Measurements from ENCODE around the gene RCOR2.

Gene RCOR2

DNA sequence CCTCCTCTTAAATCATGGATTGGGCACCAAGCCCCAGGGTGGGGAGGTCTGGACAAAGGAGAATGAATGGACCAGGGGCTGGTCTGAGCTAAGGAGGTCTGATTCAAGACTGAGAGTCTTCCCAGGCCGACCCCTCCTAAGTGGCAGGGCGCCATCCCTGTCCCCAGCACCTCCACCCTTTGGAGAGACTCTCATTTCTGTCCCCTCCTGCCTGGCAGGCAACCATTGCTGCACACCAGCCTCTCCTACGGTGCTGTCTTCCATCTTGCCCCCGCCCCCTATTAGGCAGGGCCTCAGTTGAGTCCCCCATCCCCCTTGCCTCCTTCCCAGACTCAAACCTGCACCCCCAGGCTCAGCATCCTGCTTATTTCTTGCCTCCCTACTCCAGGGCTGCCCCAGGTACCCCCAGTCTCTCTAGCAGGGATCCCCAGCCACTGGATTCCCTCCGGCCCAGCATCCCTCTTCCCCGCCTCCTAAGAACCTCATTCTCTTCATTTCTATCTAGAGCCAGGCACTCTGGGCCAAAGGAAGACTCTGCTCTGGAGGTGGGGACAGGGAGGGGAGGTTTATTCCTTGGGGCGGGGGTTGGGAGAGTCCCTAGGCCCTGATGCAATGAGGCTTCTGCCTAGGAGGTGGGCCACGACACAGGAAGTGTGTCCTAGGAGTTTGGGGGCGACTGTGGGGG lies 1.7 kb upstream of the RCOR2 start:
- TF ChIP-seq CTCF (conservative IDR thresholded peaks at IDR 0.05; ENCODE audit: low read depth, low read length), result no peak
- DNase-seq (ENCODE audit: low read depth), result peak; percentile 23

GRCh38 chr11:63917692-63918506 lies 935 bp upstream of the RCOR2 start:
- TF ChIP-seq CTCF (conservative IDR thresholded peaks at IDR 0.05; ENCODE audit: low read depth, low read length), result no peak
- peak overlapping the region; percentile 52 for H3K4me3 ChIP-seq (ENCODE audit: low read depth, low read length)
- DNase-seq (ENCODE audit: low read depth), result peak; percentile 38

More for the DNA sequence above, 1.7 kb upstream of the RCOR2 start:
- no peak overlapping the region for H3K4me3 ChIP-seq (ENCODE audit: low read depth, low read length)

- H3K4me3 ChIP-seq (ENCODE audit: low read depth, low read length), result peak overlapping the region; percentile 52
- peak; percentile 24 for DNase-seq (ENCODE audit: low read depth)
- TF ChIP-seq CTCF (conservative IDR thresholded peaks at IDR 0.05; ENCODE audit: low read depth, low read length), result peak; percentile 54
Measured at GRCh38 chr11:63915961-63916836, 765 bp downstream of the RCOR2 start.

- no peak for DNase-seq (ENCODE audit: low read depth)
- TF ChIP-seq CTCF (conservative IDR thresholded peaks at IDR 0.05; ENCODE audit: low read depth, low read length), result no peak
- no peak overlapping the region for H3K4me3 ChIP-seq (ENCODE audit: low read depth, low read length)
Measured at GRCh38 chr11:63914896-63915691, 1.9 kb downstream of the RCOR2 start.

DNA sequence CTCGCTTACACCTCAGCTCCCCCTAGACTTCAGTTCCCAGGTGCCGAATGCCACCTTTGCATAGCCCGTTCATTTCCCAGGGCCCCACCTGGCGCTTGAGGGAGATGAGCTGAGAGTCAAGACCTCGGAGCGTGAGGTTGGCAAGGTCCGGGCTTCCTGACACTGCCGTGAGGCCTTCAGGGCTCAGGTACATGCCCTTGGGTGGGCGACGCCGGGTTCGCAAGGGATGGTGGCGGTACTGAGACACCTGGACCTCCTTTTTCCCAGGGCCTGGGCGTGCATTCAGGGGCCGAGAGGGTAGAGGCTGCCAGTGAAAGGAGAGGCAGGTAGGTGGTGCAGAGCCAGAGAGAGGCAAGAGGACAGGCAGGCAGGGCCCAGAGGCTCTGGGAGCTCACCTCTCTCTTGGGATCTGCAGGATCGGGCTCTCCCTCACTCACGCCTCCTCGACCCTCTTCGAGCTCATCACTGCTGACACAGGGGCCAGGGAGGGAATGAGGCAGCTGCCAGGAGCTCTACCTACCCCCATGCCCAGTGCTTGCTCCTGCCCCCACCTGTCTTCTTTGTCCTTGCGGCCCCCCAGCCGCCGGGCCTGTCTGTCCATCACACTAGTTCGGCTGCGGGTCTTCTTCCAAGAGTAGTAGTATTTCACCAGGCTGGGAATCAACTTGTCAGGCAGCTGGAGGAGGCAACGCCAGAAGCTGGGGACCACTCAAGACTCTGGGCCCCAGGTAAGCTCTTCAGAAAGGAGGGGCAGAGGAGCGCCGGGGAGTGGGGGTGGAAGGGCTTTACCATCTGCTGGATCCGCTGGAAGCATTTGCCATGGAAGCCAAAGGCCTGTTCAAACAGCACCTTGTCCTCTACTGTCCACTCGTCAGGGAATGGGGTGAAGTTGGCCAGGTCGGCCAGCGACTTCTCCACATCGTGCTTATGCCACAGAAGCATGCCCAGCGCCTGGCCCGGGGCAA lies 2.8 kb downstream of the RCOR2 start:
- no peak overlapping the region for H3K4me3 ChIP-seq (ENCODE audit: low read depth, low read length)
- TF ChIP-seq CTCF (conservative IDR thresholded peaks at IDR 0.05; ENCODE audit: low read depth, low read length), result no peak
- DNase-seq (ENCODE audit: low read depth), result no peak

All from choroid plexus epithelial cell (primary cell).